A549 treated with Mapracorat at 1 μM for 4 hours (cell line): ENCODE measurements around the gene IPPK. TPM values are rescaled to one million over a fixed set of nuclear protein-coding genes. Genes with fewer than 3 reads are reported as not detected.

Source experiments
- total RNA-seq: library from RNA; stranded (reverse); fragments of 200-300 nt; extraction: Qiagen RNA extraction; gene quantifications from 5 replicates; pipeline ENCODE4 v1.2.3, GENCODE V29; 2022

IPPK gene
- 12.5 to 14.6 TPM (median 14.1 TPM) in 5 replicates for total RNA-seq

DNA sequence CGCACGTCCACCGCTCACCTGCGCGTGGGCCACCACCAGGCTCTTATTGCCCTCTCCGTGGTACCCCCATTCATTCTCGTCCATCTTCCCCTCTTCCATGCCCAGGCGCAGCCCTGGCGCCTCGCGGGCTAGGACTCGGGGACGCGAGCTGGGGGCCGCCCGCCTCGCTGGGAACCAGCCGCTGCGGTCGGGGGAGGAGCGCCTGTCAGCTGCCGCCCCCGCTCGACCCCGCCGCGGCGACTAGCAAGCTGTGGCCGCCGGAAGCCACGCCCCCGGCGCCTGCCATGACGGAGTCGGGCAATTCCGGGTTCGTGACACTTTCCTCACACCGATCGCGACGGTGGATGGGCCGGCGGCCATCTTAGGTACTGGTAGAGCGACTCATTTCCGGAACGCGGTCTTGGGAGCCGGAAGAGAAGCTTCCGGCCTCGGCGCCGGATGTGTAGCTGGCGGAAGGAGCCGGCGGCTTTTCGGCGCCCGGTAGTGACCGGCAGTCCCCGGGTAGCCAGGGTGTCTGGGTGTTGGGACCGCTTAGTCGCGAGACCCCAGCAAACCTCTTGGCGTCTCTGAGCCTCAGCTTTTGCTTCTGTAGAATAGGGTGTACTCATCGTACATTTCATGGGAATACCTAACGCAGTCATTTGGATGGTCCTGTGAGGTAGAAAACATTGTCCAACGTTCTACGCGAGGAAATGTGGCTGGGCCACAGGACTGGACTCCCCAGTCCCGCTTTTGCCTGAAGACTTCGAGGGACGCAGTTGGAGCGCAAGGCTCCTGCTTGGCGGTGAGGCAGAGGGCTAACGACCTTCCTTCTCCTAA lies at the start of gene IPPK:
Gene IPPK (minus strand): TSS at position 242 of the 819 bp plus-strand sequence. CDS start 143 bp downstream, at position 99.

Other genes with a start within 250 kb of the IPPK start
- not detected in 5 replicates for gene OMD, start 245.7 kb downstream of the IPPK start, total RNA-seq
- not detected in 5 replicates for gene ASPN, start 187.6 kb downstream of the IPPK start, total RNA-seq
- 0.10 to 0.16 TPM (median 0.15 TPM) in 5 replicates for gene ECM2, start 134.1 kb downstream of the IPPK start, total RNA-seq
- 26.6 to 35.2 TPM (median 34.0 TPM) in 5 replicates for gene BICD2, start 94.7 kb upstream of the IPPK start, total RNA-seq
- gene ZNF484, start 207.9 kb upstream of the IPPK start, total RNA-seq = 1.9 to 3.1 TPM (median 2.1 TPM) in 5 replicates